WTC11 (cell line): ENCODE results near the gene S1PR5. TPM values are rescaled to one million over a fixed set of nuclear protein-coding genes. Genes with fewer than 3 reads are reported as not detected.

Source experiments
- ATAC-seq: fragments of 200-7000 bp; cut with Tn5 transposase; 2 replicates; pipeline ENCODE4 v1.10.0; 2021; ENCODE audit warnings: mild to moderate bottlenecking, moderate library complexity
- CTCF ChIA-PET: fragments of 300-600 bp; sonication (Branson Sonifier 250); formaldehyde crosslinking; loops from one replicate; lab custom pipeline; 2021; ENCODE audit warnings: antibody characterized with exemption; lab: Charles Lee
- POLR2A ChIA-PET: fragments of 350-600 bp; sonication (Branson Sonifier 250); formaldehyde crosslinking; loops from one replicate; lab custom pipeline; 2021; ENCODE audit warnings: antibody characterized with exemption; lab: Charles Lee
- DNase-seq: peaks from one replicate; pipeline ENCODE4 v3.0.0; 2021; ENCODE audit warnings: low spot score
- H3K27ac Mint-ChIP-seq: 2 replicates; pipeline ENCODE4 v1.8.0; 2021; ENCODE audit warnings: mixed read lengths
- H3K27me3 Mint-ChIP-seq: 2 replicates; pipeline ENCODE4 v1.8.0; 2021; ENCODE audit warnings: low read depth, mild to moderate bottlenecking, moderate library complexity, mixed read lengths
- H3K36me3 Mint-ChIP-seq: 2 replicates; pipeline ENCODE4 v1.8.0; 2021; ENCODE audit warnings: mixed read lengths
- H3K4me1 Mint-ChIP-seq: 2 replicates; pipeline ENCODE4 v1.8.0; 2022; ENCODE audit warnings: mixed read lengths
- H3K4me3 Mint-ChIP-seq: 2 replicates; pipeline ENCODE4 v1.8.0; 2021; ENCODE audit warnings: mild to moderate bottlenecking, moderate library complexity, mixed read lengths
- H3K9me3 Mint-ChIP-seq: 2 replicates; pipeline ENCODE4 v1.8.0; 2021; ENCODE audit warnings: mixed read lengths
- CREB1 ChIP-seq: sonication (generic); formaldehyde crosslinking; IDR thresholded peaks from 2 replicates; pipeline ENCODE4 v1.8.0; 2023; ENCODE audit warnings: mild to moderate bottlenecking, missing genetic modification reagents
- ESRRA ChIP-seq: sonication (generic); formaldehyde crosslinking; IDR thresholded peaks from 2 replicates; pipeline ENCODE4 v1.8.1; 2022; ENCODE audit warnings: mild to moderate bottlenecking, missing genetic modification reagents, borderline replicate concordance
- FOXP1 ChIP-seq: sonication (generic); formaldehyde crosslinking; IDR thresholded peaks from 2 replicates; pipeline ENCODE4 v1.8.0; 2022; ENCODE audit warnings: missing genetic modification reagents, mild to moderate bottlenecking, moderate library complexity, borderline replicate concordance
- GTF2I ChIP-seq: fragments of 250-450 bp; sonication (Bioruptor Pico); conservative IDR thresholded peaks from 2 replicates; pipeline ENCODE4 v1.4.0; 2021; ENCODE audit warnings: mild to moderate bottlenecking
- NFYB ChIP-seq: sonication (generic); formaldehyde crosslinking; conservative IDR thresholded peaks from 2 replicates; pipeline ENCODE4 v1.8.0; 2022; ENCODE audit warnings: low read depth, missing genetic modification reagents
- NR3C1 ChIP-seq: sonication (generic); formaldehyde crosslinking; conservative IDR thresholded peaks from 2 replicates; pipeline ENCODE4 v1.8.1; 2023; ENCODE audit warnings: low read depth, mild to moderate bottlenecking, missing genetic modification reagents
- OVOL2 ChIP-seq: fragments of 250-450 bp; sonication (Bioruptor Pico); IDR thresholded peaks from 2 replicates; pipeline ENCODE4 v1.9.0; 2021; ENCODE audit warnings: mild to moderate bottlenecking, borderline replicate concordance
- PRRX2 ChIP-seq: fragments of 250-450 bp; sonication (Bioruptor Pico); IDR thresholded peaks from 2 replicates; pipeline ENCODE4 v1.8.0; 2021; ENCODE audit warnings: mild to moderate bottlenecking
- RORB ChIP-seq: fragments of 250-450 bp; sonication (Bioruptor Pico); IDR thresholded peaks from 2 replicates; pipeline ENCODE4 v1.9.0; 2021; ENCODE audit warnings: mild to moderate bottlenecking
- SP1 ChIP-seq: sonication (generic); formaldehyde crosslinking; conservative IDR thresholded peaks from 2 replicates; pipeline ENCODE4 v1.8.1; 2022; ENCODE audit warnings: missing genetic modification reagents
- ZNF121 ChIP-seq: sonication (generic); formaldehyde crosslinking; IDR thresholded peaks from 2 replicates; pipeline ENCODE4 v1.8.0; 2023; ENCODE audit warnings: missing genetic modification reagents
- ZNF232 ChIP-seq: sonication (generic); formaldehyde crosslinking; IDR thresholded peaks from 2 replicates; pipeline ENCODE4 v1.8.0; 2022; ENCODE audit warnings: mild to moderate bottlenecking, missing genetic modification reagents
- total RNA-seq: library from RNA; stranded (reverse); gene quantifications from 3 replicates; pipeline ENCODE4 v1.2.3, GENCODE V29; 2021
- TF ChIP-seq, protein P1 (sequence below): sonication (generic); formaldehyde crosslinking; IDR thresholded peaks from 2 replicates; pipeline ENCODE4 v1.8.0; 2022; ENCODE audit warnings: mild to moderate bottlenecking, missing genetic modification reagents
- TF ChIP-seq, protein P2 (sequence below): sonication (generic); formaldehyde crosslinking; IDR thresholded peaks from 2 replicates; pipeline ENCODE4 v1.8.1; 2022; ENCODE audit warnings: mild to moderate bottlenecking, missing genetic modification reagents, moderate library complexity, borderline replicate concordance
- TF ChIP-seq, protein P3 (sequence below): sonication (generic); formaldehyde crosslinking; IDR thresholded peaks from 2 replicates; pipeline ENCODE4 v1.8.0; 2023; ENCODE audit warnings: mild to moderate bottlenecking, missing genetic modification reagents

Gene S1PR5
- total RNA-seq, 1 experiment from 2014 or later = 5.4 TPM

DNA sequence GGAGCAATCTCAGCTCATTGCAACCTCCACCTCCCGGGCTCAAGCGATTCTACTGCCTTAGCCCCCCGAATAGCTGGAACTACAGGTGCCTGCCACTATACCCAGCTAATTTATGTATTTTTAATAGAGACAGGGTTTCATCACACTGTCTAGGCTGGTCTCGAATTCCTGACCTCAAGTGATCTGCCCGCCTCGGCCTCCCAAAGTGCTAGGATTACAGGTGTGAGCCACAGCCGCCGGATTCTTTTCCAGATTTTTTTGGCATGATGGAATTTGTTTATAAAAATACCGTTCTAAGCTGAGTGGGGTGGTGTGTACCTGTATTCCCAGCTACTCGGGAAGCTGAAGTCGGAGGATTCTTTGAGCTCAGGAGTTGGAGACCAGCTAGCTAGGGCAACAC is 20.4 kb upstream of the S1PR5 start:
- POLR2A ChIA-PET = interaction anchor here (0.6 kb wide), 2 partner anchors 67 to 106 kb away, joined by 3 to 5 read pairs; no protein-coding TSS in a partner anchor
- CTCF ChIA-PET = interaction anchor here (0.6 kb wide), 2 partner anchors 180 to 325 kb away, joined by 3 read pairs; no protein-coding TSS in a partner anchor

DNA sequence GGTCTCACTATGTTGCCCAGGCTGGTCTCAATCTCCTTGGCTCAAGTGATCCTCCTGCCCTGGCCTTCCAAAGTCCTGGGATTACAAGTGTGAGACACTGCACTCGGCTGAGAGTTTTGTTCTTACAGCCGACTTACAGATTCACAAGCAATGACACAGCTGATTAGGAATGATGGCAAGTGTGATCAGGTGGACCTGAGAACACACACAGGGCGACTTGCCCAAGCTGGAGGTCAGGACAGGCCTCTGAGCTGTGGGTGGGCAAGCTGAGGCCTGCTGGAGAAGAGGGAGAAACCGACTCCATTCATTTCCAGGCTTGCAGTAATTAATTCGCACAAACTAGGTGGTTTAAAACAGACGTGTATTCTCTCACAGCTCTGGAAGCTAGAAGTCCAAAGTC is 18.4 kb upstream of the S1PR5 start:
- Mint-ChIP-seq H3K36me3 (no peaks in the 10 kb centered on the region), H3K9me3 (peaks cover 7% of the 10 kb centered on the region), H3K4me1 (no peaks in the 10 kb centered on the region), H3K27me3 (peaks cover 17% of the 10 kb centered on the region), H3K4me3 (no peak overlapping the region), H3K27ac (no peak overlapping the region; the same call in 1 of the 2 replicates)
- TF ChIP-seq, protein P1, sequence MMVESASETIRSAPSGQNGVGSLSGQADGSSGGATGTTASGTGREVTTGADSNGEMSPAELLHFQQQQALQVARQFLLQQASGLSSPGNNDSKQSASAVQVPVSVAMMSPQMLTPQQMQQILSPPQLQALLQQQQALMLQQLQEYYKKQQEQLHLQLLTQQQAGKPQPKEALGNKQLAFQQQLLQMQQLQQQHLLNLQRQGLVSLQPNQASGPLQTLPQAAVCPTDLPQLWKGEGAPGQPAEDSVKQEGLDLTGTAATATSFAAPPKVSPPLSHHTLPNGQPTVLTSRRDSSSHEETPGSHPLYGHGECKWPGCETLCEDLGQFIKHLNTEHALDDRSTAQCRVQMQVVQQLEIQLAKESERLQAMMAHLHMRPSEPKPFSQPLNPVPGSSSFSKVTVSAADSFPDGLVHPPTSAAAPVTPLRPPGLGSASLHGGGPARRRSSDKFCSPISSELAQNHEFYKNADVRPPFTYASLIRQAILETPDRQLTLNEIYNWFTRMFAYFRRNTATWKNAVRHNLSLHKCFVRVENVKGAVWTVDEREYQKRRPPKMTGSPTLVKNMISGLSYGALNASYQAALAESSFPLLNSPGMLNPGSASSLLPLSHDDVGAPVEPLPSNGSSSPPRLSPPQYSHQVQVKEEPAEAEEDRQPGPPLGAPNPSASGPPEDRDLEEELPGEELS = no peak
- TF ChIP-seq RORB (CRISPR knock-in tag) (no peak), OVOL2 (CRISPR knock-in tag) (no peak), CREB1 (CRISPR knock-in tag) (no peak), GTF2I (CRISPR knock-in tag) (no peak), NR3C1 (CRISPR knock-in tag) (no peak), SP1 (no peak), ESRRA (CRISPR knock-in tag) (no peak)
- no peak for DNase-seq
- ChIA-PET CTCF (interaction anchor here (0.6 to 1.9 kb wide), 9 partner anchors 18 to 182 kb away, joined by 3 to 8 read pairs (median 4); partner anchors contain the start of genes CDC37, DNM2 and S1PR5), POLR2A (no interaction called here)
- ATAC-seq = no peak

More for the DNA sequence above, 20.4 kb upstream of the S1PR5 start:
- ATAC-seq (no peak), DNase-seq (no peak)
- Mint-ChIP-seq H3K36me3 (no peaks in the 10 kb centered on the region), H3K27me3 (peaks cover 12% of the 10 kb centered on the region), H3K27ac (no peak overlapping the region), H3K9me3 (peaks cover 2% of the 10 kb centered on the region), H3K4me3 (no peak overlapping the region), H3K4me1 (no peaks in the 10 kb centered on the region)
- TF ChIP-seq GTF2I (CRISPR knock-in tag) = no peak
- TF ChIP-seq, protein P1 = no peak
- no peak for TF ChIP-seq PRRX2 (CRISPR knock-in tag)
- TF ChIP-seq FOXP1 (CRISPR knock-in tag) = no peak
- TF ChIP-seq, protein P2, sequence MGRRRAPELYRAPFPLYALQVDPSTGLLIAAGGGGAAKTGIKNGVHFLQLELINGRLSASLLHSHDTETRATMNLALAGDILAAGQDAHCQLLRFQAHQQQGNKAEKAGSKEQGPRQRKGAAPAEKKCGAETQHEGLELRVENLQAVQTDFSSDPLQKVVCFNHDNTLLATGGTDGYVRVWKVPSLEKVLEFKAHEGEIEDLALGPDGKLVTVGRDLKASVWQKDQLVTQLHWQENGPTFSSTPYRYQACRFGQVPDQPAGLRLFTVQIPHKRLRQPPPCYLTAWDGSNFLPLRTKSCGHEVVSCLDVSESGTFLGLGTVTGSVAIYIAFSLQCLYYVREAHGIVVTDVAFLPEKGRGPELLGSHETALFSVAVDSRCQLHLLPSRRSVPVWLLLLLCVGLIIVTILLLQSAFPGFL (CRISPR knock-in tag) = no peak
- TF ChIP-seq OVOL2 (CRISPR knock-in tag) = no peak
- no peak for TF ChIP-seq ZNF121 (CRISPR knock-in tag)

DNA sequence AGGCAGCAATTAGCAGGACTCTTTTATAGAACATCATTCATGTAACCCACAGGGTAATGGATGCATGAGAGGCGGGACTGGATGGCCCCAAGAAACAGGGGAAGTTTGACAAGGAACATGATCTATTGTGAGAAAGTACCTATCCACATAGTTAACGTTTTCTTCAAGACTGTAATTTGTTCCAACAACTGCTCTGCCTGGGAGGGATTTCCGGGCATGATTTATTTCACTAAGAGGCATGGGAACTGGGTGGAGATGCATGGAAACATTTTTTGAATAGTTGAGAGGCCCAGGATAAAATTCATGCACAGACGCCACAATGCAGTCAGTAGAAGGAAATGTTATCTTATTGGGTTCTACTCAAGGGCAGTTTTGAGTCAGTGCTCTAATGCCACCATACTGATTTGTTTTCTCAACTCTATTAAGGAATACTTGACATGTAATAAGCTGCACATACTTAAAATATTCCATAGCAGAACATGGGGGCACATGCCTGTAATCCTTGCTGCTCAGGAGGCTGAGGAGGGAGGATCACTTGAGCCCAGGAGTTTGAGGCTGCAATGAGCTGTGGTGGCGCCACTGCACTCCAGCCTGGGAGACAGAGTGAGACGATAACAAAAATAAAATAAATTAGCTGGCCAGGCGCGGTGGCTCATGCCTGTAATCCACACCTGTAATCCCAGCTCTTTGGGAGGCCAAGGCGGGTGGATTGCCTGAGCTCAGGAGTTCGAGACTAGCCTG is 16.6 kb upstream of the S1PR5 start:
- Mint-ChIP-seq H3K4me1 (no peaks in the 10 kb centered on the region), H3K27ac (no peak overlapping the region), H3K9me3 (peaks cover 7% of the 10 kb centered on the region), H3K27me3 (peaks cover 13% of the 10 kb centered on the region), H3K36me3 (no peaks in the 10 kb centered on the region), H3K4me3 (no peak overlapping the region)
- CTCF ChIA-PET = interaction anchor here (0.6 to 1.1 kb wide), 5 partner anchors 15 to 50 kb away, joined by 3 to 5 read pairs (median 3); no protein-coding TSS in a partner anchor
- ATAC-seq (no peak), DNase-seq (no peak)
- TF ChIP-seq, protein P3, sequence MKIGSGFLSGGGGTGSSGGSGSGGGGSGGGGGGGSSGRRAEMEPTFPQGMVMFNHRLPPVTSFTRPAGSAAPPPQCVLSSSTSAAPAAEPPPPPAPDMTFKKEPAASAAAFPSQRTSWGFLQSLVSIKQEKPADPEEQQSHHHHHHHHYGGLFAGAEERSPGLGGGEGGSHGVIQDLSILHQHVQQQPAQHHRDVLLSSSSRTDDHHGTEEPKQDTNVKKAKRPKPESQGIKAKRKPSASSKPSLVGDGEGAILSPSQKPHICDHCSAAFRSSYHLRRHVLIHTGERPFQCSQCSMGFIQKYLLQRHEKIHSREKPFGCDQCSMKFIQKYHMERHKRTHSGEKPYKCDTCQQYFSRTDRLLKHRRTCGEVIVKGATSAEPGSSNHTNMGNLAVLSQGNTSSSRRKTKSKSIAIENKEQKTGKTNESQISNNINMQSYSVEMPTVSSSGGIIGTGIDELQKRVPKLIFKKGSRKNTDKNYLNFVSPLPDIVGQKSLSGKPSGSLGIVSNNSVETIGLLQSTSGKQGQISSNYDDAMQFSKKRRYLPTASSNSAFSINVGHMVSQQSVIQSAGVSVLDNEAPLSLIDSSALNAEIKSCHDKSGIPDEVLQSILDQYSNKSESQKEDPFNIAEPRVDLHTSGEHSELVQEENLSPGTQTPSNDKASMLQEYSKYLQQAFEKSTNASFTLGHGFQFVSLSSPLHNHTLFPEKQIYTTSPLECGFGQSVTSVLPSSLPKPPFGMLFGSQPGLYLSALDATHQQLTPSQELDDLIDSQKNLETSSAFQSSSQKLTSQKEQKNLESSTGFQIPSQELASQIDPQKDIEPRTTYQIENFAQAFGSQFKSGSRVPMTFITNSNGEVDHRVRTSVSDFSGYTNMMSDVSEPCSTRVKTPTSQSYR (CRISPR knock-in tag) = no peak
- no peak for TF ChIP-seq ZNF232 (CRISPR knock-in tag)
- TF ChIP-seq NFYB = no peak
- POLR2A ChIA-PET = no interaction called here
